Right atrium auricular region (tissue), 2 donors: Measurements from ENCODE around the gene KDSR. TPM values are rescaled to one million over a fixed set of nuclear protein-coding genes. Genes with fewer than 3 reads are reported as not detected.

Experiments
- DNase-seq: peaks from one replicate; pipeline ENCODE4 v3.0.0-alpha.2; 2019; ENCODE audit warnings: low spot score
- H3K27ac ChIP-seq, 2 donors: fragments of 200-600 bp; sonication (generic); 1 replicate in 1 of 2; 2 replicates in 1 of 2; pipeline ENCODE4 v1.5.1; 2016 to 2019
- H3K27me3 ChIP-seq, 2 donors: fragments of 200-600 bp; sonication (generic); one replicate each; pipeline versions ENCODE4 v1.5.1 to v1.6.0; 2017 to 2019
- H3K36me3 ChIP-seq: fragments of 200-600 bp; sonication (generic); one replicate; pipeline ENCODE4 v1.5.1; 2016
- H3K4me1 ChIP-seq, 2 donors: fragments of 200-600 bp; sonication (generic); one replicate each; pipeline versions ENCODE4 v1.5.1 to v1.6.0; 2017 to 2019
- H3K4me3 ChIP-seq, 2 donors: fragments of 200-600 bp; sonication (generic); 1 replicate in 1 of 2; 2 replicates in 1 of 2; pipeline ENCODE4 v1.5.1; 2017 to 2019; ENCODE audit warnings: mild to moderate bottlenecking in 1 of 2, moderate library complexity in 1 of 2
- H3K9me3 ChIP-seq, 2 donors: fragments of 200-600 bp; sonication (generic); one replicate each; pipeline ENCODE4 v1.5.1; 2019
- CTCF ChIP-seq, 2 donors: fragments of 200-600 bp; sonication (generic); IDR thresholded peaks; one replicate each; pipeline ENCODE4 v1.5.1; 2019; ENCODE audit warnings: antibody characterized with exemption in 2 of 2
- total RNA-seq, 2 donors: library from RNA; depleted of rRNA; stranded (reverse); fragments of >200 nt; gene quantifications; one replicate each; pipeline ENCODE4 v1.1.0, GENCODE V29; 2016

The KDSR gene, protein sequence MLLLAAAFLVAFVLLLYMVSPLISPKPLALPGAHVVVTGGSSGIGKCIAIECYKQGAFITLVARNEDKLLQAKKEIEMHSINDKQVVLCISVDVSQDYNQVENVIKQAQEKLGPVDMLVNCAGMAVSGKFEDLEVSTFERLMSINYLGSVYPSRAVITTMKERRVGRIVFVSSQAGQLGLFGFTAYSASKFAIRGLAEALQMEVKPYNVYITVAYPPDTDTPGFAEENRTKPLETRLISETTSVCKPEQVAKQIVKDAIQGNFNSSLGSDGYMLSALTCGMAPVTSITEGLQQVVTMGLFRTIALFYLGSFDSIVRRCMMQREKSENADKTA
- 10 to 100 TPM; 32.7 to 33.8 TPM for total RNA-seq

- H3K9me3 ChIP-seq = no peaks in the 10 kb centered on the region
- H3K27ac ChIP-seq = peak within 1 kb of the TSS; percentile 97 to 100
- no peak for TF ChIP-seq CTCF (IDR thresholded peaks at IDR 0.05)
- peaks cover 4% of the 10 kb centered on the region for H3K36me3 ChIP-seq
- H3K4me1 ChIP-seq = peaks cover 0 to 24% of the 10 kb centered on the region in 2 donors
- peak within 1 kb of the TSS; percentile 93 to 94 for H3K4me3 ChIP-seq
- H3K27me3 ChIP-seq = no peaks in the 10 kb centered on the region
- DNase-seq = peak; percentile 92
Measured at GRCh38 chr18:63367053-63367953, at the start of gene KDSR. Gene KDSR, minus strand, starts transcription at chr18:63367206. Its CDS starts 88 bp downstream, at chr18:63367118.

DNA sequence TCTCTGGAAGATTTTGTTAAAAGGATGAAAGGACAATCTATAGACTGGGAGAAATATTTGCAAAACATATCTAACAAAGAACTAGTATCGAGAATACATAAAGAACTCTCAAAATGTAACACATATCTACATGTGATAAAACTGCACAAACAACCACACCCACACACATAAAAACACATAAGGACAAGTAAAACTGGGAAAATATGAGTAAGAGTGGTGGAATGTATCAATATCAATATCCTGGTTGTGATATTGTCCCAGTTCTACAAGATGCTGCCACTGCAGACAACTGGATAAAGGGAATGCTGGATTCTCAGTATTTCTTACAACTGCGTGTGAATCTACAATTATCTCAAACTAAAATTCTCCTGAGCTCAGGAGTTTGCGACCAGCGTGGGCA, 45.9 kb upstream of the KDSR start:
- Histone ChIP-seq H3K27me3 (no peaks in the 10 kb centered on the region), H3K36me3 (peaks cover 42% of the 10 kb centered on the region), H3K27ac (no peak overlapping the region), H3K4me1 (no peaks in the 10 kb centered on the region), H3K9me3 (no peaks in the 10 kb centered on the region), H3K4me3 (no peak overlapping the region)
- no peak for DNase-seq
- TF ChIP-seq CTCF (IDR thresholded peaks at IDR 0.05) = no peak

GRCh38 chr18:63410792-63411191, 43.8 kb upstream of the KDSR start:
- H3K4me1 ChIP-seq = peaks cover 0 to 7% of the 10 kb centered on the region in 2 donors
- no peak for DNase-seq
- TF ChIP-seq CTCF (IDR thresholded peaks at IDR 0.05) = no peak
- no peaks in the 10 kb centered on the region for H3K27me3 ChIP-seq
- H3K9me3 ChIP-seq = no peaks in the 10 kb centered on the region
- H3K4me3 ChIP-seq = no peak overlapping the region
- H3K27ac ChIP-seq = no peak overlapping the region
- peaks cover 49% of the 10 kb centered on the region for H3K36me3 ChIP-seq

- H3K9me3 ChIP-seq = no peaks in the 10 kb centered on the region
- no peak overlapping the region for H3K27ac ChIP-seq
- peaks cover 0 to 11% of the 10 kb centered on the region in 2 donors for H3K4me1 ChIP-seq
- H3K27me3 ChIP-seq = no peaks in the 10 kb centered on the region
- no peak for DNase-seq
- H3K4me3 ChIP-seq = no peak overlapping the region
- TF ChIP-seq CTCF (IDR thresholded peaks at IDR 0.05) = no peak
- H3K36me3 ChIP-seq = peaks cover 43% of the 10 kb centered on the region
Measured at GRCh38 chr18:63409301-63409700, 42.3 kb upstream of the KDSR start.

DNA sequence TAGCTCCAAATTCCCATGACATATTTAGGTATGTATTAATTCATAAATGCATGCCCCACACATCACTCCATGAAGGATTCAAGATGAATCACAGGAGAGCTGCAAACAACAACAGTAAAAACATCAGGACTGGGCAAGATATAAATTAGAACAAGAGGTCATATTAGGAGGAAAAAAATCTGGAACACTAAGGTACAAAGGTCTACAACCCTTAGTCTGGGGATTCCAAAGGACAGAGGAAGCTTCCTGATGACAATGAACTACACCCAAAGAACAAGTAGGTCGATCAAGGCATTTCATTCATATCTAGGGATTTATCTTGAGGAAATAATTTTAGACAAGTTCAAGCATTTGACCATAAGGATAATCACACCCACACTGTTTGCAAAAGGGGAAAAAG, 40.7 kb upstream of the KDSR start:
- no peaks in the 10 kb centered on the region for H3K9me3 ChIP-seq
- TF ChIP-seq CTCF (IDR thresholded peaks at IDR 0.05) = no peak
- DNase-seq = no peak
- H3K4me1 ChIP-seq = peaks cover 0 to 11% of the 10 kb centered on the region in 2 donors
- H3K27me3 ChIP-seq = no peaks in the 10 kb centered on the region
- peaks cover 50% of the 10 kb centered on the region for H3K36me3 ChIP-seq
- no peak overlapping the region for H3K27ac ChIP-seq
- no peak overlapping the region for H3K4me3 ChIP-seq
